Activated naive CD4-positive, alpha-beta T cell treated with anti-CD3 and anti-CD28 coated beads, Interleukin-2, amount 10 ng/mL, durations not matched to agents 7 days and 5 days (primary cell): ENCODE data around the gene PCNX3.

Experiments used
- CTCF ChIA-PET: fragments of 350-600 bp; sonication (Branson Sonifier 250); formaldehyde crosslinking; loops from one replicate; lab custom pipeline; 2021; ENCODE audit warnings: antibody characterized with exemption; lab: Charles Lee
- DNase-seq: peaks from one replicate; pipeline ENCODE4 v3.0.0-alpha.2; 2020
- H3K27ac Mint-ChIP-seq: one replicate; pipeline ENCODE4 v1.8.0; 2021; ENCODE audit warnings: mild to moderate bottlenecking, moderate library complexity, mixed read lengths
- H3K27me3 Mint-ChIP-seq: one replicate; pipeline ENCODE4 v1.8.0; 2021; ENCODE audit warnings: mild to moderate bottlenecking, mixed read lengths
- H3K36me3 Mint-ChIP-seq: one replicate; pipeline ENCODE4 v1.8.0; 2021; ENCODE audit warnings: mixed read lengths
- H3K4me1 Mint-ChIP-seq: one replicate; pipeline ENCODE4 v1.8.0; 2021; ENCODE audit warnings: mixed read lengths
- H3K4me3 Mint-ChIP-seq: one replicate; pipeline ENCODE4 v1.8.0; 2021; ENCODE audit warnings: mild to moderate bottlenecking, moderate library complexity, mixed read lengths
- H3K9me3 Mint-ChIP-seq: one replicate; pipeline ENCODE4 v1.8.0; 2021; ENCODE audit warnings: mixed read lengths

PCNX3 gene

DNA sequence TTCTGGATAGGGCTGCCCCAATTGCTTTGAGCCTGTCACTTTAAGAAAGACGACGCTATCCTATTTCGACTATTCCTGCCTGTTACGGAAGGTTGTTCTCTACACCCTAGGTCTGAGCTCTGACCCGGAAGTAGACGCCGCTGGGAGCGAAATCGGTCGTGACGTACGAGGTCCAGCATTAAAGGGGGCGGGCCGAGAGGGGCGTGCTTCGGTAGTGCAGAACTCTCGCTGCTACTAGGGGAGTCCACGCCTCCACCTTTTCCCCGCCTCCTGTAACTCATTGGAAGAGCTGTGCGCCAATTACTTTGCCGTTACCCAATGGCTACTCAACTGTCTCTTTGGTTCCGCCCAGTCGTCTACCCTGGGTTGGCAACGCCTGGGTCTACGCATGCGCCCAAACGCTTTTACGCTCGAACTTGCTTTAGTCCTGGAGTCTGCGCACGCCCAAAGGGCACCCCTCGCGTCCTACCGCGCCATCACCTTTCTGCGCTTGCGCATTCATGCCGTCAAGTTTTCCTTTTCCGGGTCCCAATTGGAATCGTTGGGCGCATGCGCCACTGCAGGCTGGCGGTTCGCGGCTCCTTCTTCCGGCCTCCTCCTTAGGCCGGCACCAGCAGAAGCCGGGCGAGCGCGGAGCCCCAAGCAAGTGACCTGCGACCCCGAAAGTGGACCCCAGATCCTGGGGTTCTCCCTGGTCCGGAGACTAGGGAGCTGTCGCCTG, at the start of gene PCNX3:
PCNX3 (plus strand) TSS at position 548 of the 721 bp plus-strand sequence. CDS start 536 bp downstream, outside the sequence.
- peak within 1 kb of the TSS; percentile 97 for H3K27ac Mint-ChIP-seq
- H3K4me3 Mint-ChIP-seq: peak within 1 kb of the TSS; percentile 97
- CTCF ChIA-PET: interaction anchor here (0.6 to 1.8 kb wide), 12 partner anchors 8 to 452 kb away, joined by 3 to 8 read pairs (median 4); partner anchors contain the start of genes FAM89B, KCNK7 and ZNRD2
- no peaks in the 10 kb centered on the region for H3K27me3 Mint-ChIP-seq
- peaks cover 48% of the 10 kb centered on the region for H3K4me1 Mint-ChIP-seq
- no peaks in the 10 kb centered on the region for H3K9me3 Mint-ChIP-seq
- peak; percentile 100 for DNase-seq
- peaks cover 33% of the 10 kb centered on the region for H3K36me3 Mint-ChIP-seq

DNA sequence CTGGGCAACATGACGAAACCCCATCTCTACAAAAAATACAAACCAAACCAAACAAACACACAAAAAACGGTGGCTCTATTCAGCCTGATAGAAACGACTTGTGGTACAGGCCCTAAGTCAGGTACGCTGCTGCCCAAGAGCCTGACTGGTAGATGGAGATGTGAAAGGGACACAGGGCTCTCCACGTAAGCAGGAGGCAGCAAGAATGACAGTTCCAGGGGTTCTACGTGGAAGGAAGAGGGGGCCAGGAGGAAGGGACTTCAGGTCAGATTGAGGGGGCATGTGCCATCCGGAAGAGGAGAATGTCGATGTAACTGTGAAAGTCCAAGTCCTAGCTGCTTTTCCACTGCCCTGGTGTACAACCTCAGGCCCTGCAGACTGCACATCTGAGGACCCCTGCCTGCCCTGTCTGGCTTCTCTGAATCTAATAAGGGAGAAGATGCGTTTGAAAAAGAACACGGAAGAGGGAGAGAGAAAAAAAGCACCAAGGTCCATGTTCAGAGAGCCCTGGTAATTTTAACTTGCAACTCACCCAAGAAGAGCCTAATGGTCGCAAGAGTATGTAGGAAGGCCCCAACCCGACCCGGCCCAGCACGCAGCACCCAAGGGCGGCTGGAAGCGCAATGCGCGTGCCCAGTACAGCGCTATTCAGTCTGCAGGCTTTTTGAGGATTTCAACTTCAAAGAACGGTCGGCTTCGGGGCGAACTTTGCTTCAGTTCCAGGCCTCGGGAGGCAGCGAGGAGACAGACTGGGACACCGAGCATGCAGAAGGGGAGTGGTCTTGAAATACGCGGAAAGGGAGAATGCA, 46.2 kb upstream of the PCNX3 start:
- H3K4me1 Mint-ChIP-seq: peaks cover 74% of the 10 kb centered on the region
- CTCF ChIA-PET: interaction anchor here (1.2 to 5.6 kb wide), 3 partner anchors 17 to 45 kb away, joined by 3 to 95 read pairs (median 24); no protein-coding TSS in a partner anchor
- no peaks in the 10 kb centered on the region for H3K9me3 Mint-ChIP-seq
- H3K4me3 Mint-ChIP-seq: peak overlapping the region; percentile 93
- peaks cover 23% of the 10 kb centered on the region for H3K36me3 Mint-ChIP-seq
- no peak for DNase-seq
- peaks cover 4% of the 10 kb centered on the region for H3K27me3 Mint-ChIP-seq
- peak overlapping the region; percentile 98 for H3K27ac Mint-ChIP-seq

DNA sequence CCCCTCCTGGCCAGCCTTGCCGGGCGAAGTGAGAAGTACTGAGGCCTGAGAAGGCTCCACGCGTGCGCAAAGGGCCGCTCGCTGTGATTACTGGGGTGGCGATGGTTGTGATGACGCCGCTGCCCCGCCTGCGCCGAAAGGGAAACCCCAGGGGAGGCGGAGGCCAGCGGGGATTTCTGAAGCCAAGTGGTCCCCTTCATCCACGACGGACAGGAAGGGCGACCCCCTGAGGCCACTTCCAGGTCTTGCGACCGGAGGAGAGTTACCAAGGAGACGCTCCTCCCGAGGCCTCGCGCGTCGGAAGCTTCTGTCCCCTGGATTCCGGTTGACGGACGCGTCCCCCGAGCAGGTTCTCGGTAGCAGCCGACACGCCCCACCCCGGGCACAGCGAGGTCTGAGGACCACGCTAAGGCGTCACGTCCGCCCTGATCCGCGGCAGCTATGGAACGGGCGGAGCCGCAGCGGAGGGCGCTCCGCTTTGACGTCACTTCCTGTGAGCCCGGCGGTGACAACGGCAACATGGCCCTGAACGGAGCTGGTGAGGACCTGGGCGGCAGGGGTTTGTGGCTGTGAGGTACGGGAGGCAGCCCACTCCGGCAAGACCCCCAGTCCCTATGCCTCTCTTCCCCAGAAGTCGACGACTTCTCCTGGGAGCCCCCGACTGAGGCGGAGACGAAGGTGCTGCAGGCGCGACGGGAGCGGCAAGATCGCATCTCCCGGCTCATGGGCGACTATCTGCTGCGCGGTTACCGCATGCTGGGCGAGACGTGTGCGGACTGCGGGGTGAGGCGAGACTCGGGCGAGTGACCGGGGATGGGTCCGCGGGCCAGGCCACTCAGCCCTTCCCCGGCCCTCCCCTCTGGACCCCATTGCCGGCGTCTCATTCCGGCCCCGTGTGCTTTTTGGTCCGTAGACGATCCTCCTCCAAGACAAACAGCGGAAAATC, 45.3 kb upstream of the PCNX3 start, which contains the start of gene ZNRD2:
ZNRD2 (plus strand) TSS at position 505 of the 946 bp plus-strand sequence; CDS start at position 520, 15 bp downstream.
- peak within 1 kb of the TSS; percentile 93 for H3K4me3 Mint-ChIP-seq
- CTCF ChIA-PET: interaction anchor here (0.9 to 5.6 kb wide), 9 partner anchors 10 to 45 kb away, joined by 3 to 95 read pairs (median 18); no protein-coding TSS in a partner anchor
- peaks cover 8% of the 10 kb centered on the region for H3K27me3 Mint-ChIP-seq
- peak within 1 kb of the TSS; percentile 98 for H3K27ac Mint-ChIP-seq
- H3K36me3 Mint-ChIP-seq: peaks cover 29% of the 10 kb centered on the region
- H3K4me1 Mint-ChIP-seq: peaks cover 72% of the 10 kb centered on the region
- H3K9me3 Mint-ChIP-seq: no peaks in the 10 kb centered on the region
- peak; percentile 99 for DNase-seq

DNA sequence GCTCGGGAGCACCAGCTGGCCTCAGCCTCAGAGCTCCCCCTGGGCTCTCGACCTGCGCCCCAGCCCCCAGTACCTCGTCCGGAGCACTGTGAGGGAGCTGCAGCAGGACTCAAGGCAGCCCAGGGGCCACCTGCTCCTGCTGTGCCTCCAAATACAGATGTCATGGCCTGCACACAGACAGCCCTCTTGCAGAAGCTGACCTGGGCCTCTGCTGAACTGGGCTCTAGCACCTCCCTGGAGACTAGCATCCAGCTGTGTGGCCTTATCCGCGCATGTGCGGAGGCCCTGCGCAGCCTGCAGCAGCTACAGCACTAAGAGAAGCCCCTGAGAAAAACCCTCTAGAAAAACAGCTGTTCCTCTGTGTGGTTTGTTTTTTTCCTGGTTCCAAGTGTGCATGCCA, 44.2 kb upstream of the PCNX3 start:
- Mint-ChIP-seq H3K9me3 (no peaks in the 10 kb centered on the region), H3K27ac (peak overlapping the region; percentile 98), H3K27me3 (peaks cover 8% of the 10 kb centered on the region), H3K4me3 (peak overlapping the region; percentile 93), H3K36me3 (peaks cover 29% of the 10 kb centered on the region), H3K4me1 (peaks cover 64% of the 10 kb centered on the region)
- CTCF ChIA-PET: interaction anchor here (0.6 to 5.6 kb wide), 11 partner anchors 11 to 49 kb away, joined by 3 to 95 read pairs (median 9); no protein-coding TSS in a partner anchor
- no peak for DNase-seq

DNA sequence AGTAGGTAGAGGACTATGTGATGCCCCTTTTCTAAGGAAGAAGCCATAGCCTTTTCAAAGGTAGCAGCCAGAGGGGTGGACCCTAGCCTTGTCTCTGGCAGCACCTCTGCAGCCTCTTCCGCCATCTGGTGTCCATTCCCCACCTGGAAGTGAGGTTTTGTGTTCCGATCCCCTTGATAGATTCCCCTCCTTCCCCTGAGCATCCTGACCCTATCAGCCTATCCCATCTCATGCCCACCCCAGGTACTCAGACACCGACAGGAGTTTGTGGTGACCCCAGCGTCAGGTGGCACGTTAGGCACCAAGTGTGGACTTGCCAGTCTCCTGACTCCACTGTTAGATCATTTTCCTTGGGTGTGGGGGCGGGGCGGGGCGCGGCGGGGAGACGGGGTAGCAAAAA, 43.6 kb upstream of the PCNX3 start:
- H3K36me3 Mint-ChIP-seq: peaks cover 29% of the 10 kb centered on the region
- H3K9me3 Mint-ChIP-seq: no peaks in the 10 kb centered on the region
- H3K4me3 Mint-ChIP-seq: peak overlapping the region; percentile 93
- H3K27me3 Mint-ChIP-seq: peaks cover 8% of the 10 kb centered on the region
- peak overlapping the region; percentile 98 for H3K27ac Mint-ChIP-seq
- peak; percentile 60 for DNase-seq
- CTCF ChIA-PET: interaction anchor here (0.6 to 5.6 kb wide), 13 partner anchors 11 to 50 kb away, joined by 3 to 95 read pairs (median 8); no protein-coding TSS in a partner anchor
- peaks cover 62% of the 10 kb centered on the region for H3K4me1 Mint-ChIP-seq

DNA sequence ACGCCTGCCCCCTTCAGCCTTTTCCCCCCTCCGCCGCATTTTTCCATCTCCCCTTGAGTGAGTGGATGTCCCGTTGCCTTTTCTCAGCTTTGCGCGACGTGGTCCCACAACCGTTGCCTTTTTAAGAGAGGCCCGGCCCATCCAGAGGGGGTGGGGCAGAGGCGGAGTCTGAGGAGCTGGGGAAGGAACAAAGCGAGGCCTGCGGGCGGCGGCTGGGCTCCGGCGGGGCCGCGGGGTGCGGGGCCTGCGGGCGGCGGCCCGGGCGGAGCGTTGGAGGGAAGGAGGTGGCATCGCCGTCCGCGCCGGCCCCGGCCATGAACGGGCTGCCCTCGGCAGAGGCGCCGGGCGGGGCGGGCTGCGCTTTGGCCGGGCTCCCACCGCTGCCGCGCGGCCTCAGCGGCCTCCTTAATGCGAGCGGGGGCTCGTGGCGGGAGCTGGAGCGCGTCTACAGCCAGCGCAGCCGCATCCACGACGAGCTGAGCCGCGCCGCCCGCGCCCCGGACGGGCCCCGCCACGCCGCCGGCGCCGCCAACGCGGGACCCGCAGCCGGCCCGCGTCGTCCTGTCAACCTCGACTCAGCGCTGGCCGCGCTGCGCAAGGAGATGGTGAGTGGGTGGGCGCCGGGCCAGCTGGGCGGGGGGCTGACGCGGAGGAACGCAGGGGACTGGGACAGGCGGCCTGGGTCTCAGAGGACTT, 43.1 kb upstream of the PCNX3 start, which contains the start of gene FAM89B:
FAM89B (plus strand) TSS at position 183 of the 696 bp plus-strand sequence; CDS start at position 315, 132 bp downstream.
- Mint-ChIP-seq H3K27me3 (peaks cover 8% of the 10 kb centered on the region), H3K27ac (peak within 1 kb of the TSS; percentile 98), H3K36me3 (peaks cover 29% of the 10 kb centered on the region), H3K4me1 (peaks cover 63% of the 10 kb centered on the region), H3K9me3 (no peaks in the 10 kb centered on the region), H3K4me3 (peak within 1 kb of the TSS; percentile 93)
- CTCF ChIA-PET: interaction anchor here (0.7 to 5.6 kb wide), 14 partner anchors 12 to 287 kb away, joined by 3 to 95 read pairs (median 6); partner anchors contain the start of gene PCNX3
- peak; percentile 96 for DNase-seq

GRCh38 chr11:65573391-65574079, 42.0 kb upstream of the PCNX3 start:
- H3K4me1 Mint-ChIP-seq: peaks cover 63% of the 10 kb centered on the region
- peak overlapping the region; percentile 88 for H3K27ac Mint-ChIP-seq
- peaks cover 29% of the 10 kb centered on the region for H3K36me3 Mint-ChIP-seq
- DNase-seq: peak; percentile 44
- H3K27me3 Mint-ChIP-seq: peaks cover 8% of the 10 kb centered on the region
- H3K9me3 Mint-ChIP-seq: no peaks in the 10 kb centered on the region
- CTCF ChIA-PET: interaction anchor here (0.7 to 5.6 kb wide), 9 partner anchors 14 to 286 kb away, joined by 3 to 95 read pairs (median 4); partner anchors contain the start of gene PCNX3
- H3K4me3 Mint-ChIP-seq: peak overlapping the region; percentile 78

DNA sequence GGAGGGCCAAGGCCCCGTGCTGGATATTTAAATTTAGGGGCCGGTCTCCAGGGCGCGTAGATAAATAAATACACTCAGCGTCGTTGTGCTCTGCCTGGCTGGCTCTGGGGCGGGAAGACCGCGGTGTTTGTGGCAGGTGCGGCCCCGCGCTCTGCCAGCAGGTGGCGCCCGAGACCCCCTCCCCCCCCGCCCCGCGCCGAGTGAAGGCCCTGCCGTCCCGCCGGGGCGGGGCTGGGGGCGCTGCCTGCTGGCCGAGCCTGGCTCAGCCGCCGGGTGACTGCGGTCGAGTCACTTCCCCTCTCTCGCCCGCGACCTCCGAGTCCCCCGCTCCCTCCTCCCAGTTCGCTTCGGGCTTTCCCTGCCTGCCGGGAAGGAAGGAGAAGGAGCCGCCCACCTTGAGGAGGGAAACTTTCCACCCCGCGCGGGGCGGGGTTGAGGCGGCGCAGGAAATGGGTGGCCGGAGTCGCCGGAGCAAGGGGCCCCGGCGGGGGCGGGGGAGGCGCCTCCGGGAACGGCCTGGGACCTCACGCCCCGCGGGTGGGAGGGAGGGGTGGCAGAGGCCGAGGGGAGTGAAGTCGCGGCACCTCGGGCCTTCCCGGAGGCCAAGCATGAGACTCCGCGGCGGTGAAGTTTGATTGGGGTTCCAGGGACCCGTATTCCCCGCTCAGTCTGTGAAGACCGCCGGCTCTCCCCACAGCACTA, 41.3 kb upstream of the PCNX3 start:
- peak overlapping the region; percentile 97 for H3K27ac Mint-ChIP-seq
- peaks cover 27% of the 10 kb centered on the region for H3K36me3 Mint-ChIP-seq
- H3K9me3 Mint-ChIP-seq: no peaks in the 10 kb centered on the region
- DNase-seq: peak; percentile 92
- peaks cover 62% of the 10 kb centered on the region for H3K4me1 Mint-ChIP-seq
- CTCF ChIA-PET: interaction anchor here (0.7 to 5.6 kb wide), 8 partner anchors 13 to 33 kb away, joined by 3 to 95 read pairs (median 26); no protein-coding TSS in a partner anchor
- H3K27me3 Mint-ChIP-seq: peaks cover 8% of the 10 kb centered on the region
- peak overlapping the region; percentile 85 for H3K4me3 Mint-ChIP-seq

DNA sequence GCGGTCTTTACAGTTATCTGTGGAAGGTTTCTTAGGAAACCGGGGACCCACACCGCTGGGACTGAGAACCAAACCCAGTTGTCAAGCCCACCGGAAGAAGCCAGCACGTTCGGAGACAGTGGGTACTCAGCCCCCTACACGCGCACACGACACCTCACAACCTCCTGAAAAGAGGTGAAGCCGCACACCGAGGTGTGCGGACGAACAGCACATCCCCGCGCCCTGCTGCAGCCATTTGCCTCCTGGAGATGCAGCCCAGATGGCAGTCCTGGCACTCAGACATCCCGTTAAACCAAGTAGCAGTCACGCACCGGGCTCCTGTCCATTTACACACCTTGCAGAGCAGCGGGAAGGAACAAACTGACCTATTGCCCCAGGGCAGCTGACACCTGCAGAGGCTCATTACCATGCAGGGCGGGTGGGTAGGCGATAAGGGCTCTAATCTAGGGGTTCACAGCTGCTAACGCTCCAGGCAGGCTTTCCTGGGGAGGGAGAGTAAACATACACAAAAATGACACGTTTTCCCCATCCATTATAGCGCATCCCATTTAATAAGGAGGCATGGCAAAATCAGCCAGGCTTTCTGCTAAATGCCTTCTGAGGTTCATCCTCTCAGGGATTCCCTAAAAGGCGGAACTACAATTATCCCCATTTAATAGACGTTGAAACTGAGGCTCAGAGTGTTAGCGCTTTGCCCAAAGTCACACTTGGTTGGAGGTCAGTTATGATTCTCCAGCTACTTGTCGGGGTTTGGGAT, 40.6 kb upstream of the PCNX3 start:
- H3K27ac Mint-ChIP-seq: peak overlapping the region; percentile 97
- CTCF ChIA-PET: interaction anchor here (1.3 to 4.5 kb wide), 3 partner anchors 13 to 34 kb away, joined by 7 to 60 read pairs (median 31); partner anchors contain the start of gene KCNK7
- peaks cover 63% of the 10 kb centered on the region for H3K4me1 Mint-ChIP-seq
- DNase-seq: no peak
- no peaks in the 10 kb centered on the region for H3K9me3 Mint-ChIP-seq
- H3K36me3 Mint-ChIP-seq: peaks cover 29% of the 10 kb centered on the region
- peak overlapping the region; percentile 85 for H3K4me3 Mint-ChIP-seq
- peaks cover 8% of the 10 kb centered on the region for H3K27me3 Mint-ChIP-seq

DNA sequence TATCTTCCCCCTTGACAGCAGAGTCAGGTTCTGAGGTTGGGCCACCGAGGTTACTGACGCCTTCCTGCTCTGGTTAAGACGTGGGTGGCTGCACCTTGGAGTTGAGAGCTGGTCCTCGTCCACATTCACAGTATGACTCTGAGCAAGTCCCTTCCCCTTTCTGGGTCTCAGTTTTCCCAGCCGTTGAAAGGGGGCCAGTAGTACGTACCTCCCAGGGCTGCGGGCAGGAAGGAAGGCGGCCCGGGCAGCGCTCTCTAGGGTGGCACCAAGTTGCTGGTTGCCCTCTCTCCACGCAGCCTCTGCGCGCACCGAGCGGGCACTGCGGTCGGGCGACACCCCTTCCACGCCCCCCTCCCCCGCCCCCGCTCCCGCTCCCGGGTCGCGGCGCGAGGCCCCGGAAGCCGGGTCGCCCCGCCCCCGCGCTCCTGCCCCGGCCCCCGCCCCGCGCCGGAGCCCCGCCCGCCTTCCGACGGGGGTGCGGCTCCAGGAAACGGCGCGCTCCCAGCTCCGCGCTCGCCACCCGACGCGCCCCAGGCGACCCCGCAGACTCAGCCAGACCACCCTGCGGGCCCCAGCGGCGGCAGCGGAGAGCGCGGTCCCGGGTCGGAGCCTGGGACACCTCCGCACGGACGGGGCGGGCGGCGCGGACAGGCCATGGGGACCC, 39.9 kb upstream of the PCNX3 start, which contains the start of gene EHBP1L1:
EHBP1L1 (plus strand) TSS at position 486 of the 664 bp plus-strand sequence. CDS start 250 bp downstream, outside the sequence.
- peaks cover 61% of the 10 kb centered on the region for H3K4me1 Mint-ChIP-seq
- CTCF ChIA-PET: interaction anchor here (1.3 to 4.5 kb wide), 4 partner anchors 12 to 35 kb away, joined by 4 to 60 read pairs (median 19); partner anchors contain the start of gene KCNK7
- H3K27ac Mint-ChIP-seq: peak within 1 kb of the TSS; percentile 97
- H3K4me3 Mint-ChIP-seq: peak within 1 kb of the TSS; percentile 85
- H3K9me3 Mint-ChIP-seq: no peaks in the 10 kb centered on the region
- peaks cover 4% of the 10 kb centered on the region for H3K27me3 Mint-ChIP-seq
- H3K36me3 Mint-ChIP-seq: peaks cover 31% of the 10 kb centered on the region
- DNase-seq: peak; percentile 88
